H1 (cell line): Measurements from ENCODE around the gene RPL18A. TPM values are rescaled to one million over a fixed set of nuclear protein-coding genes. Genes with fewer than 3 reads are reported as not detected.

Experiments used
- CTCF ChIA-PET: fragments of 300-600 bp; sonication (Branson Sonifier 250); formaldehyde crosslinking; loops from one replicate; lab custom pipeline; 2021; ENCODE audit not compliant: partially characterized antibody; lab: Charles Lee
- POLR2A ChIA-PET: fragments of 300-600 bp; sonication (Branson Sonifier 250); formaldehyde crosslinking; loops from one replicate; lab custom pipeline; 2021; ENCODE audit warnings: inconsistent platforms; ENCODE audit not compliant: partially characterized antibody; lab: Charles Lee
- DNase-seq, 2 experiments: peaks; one replicate each; pipeline versions ENCODE4 v3.0.0 to v3.0.0-alpha.2; 2010 to 2022; ENCODE audit warnings: low spot score in 2 of 2, low read depth in 1 of 2, mixed read lengths in 1 of 2
- FAIRE-seq: peaks from 2 replicates; lab custom pipeline; 2011; peaks lifted over from hg19 to GRCh38; lab: Jason Lieb, UNC
- H2AFZ ChIP-seq: 2 replicates; pipeline ENCODE4 v1.8.1; 2012; ENCODE audit warnings: low read length, inconsistent platforms
- H2AK5ac ChIP-seq: 2 replicates; pipeline ENCODE4 v1.6.1; 2013; ENCODE audit warnings: low read depth, low read length
- H2BK120ac ChIP-seq: replicated peaks from 2 replicates; pipeline ENCODE3; 2013; ENCODE audit warnings: low read depth, low read length, inconsistent platforms
- H2BK12ac ChIP-seq: 2 replicates; pipeline ENCODE4 v1.6.1; 2013; ENCODE audit warnings: low read depth, low read length
- H2BK15ac ChIP-seq: 2 replicates; pipeline ENCODE4 v1.6.1; 2013; ENCODE audit warnings: low read length
- H2BK20ac ChIP-seq: 2 replicates; pipeline ENCODE4 v1.6.1; 2013; ENCODE audit warnings: low read length
- H2BK5ac ChIP-seq: 2 replicates; pipeline ENCODE4 v1.6.1; 2013; ENCODE audit warnings: low read depth, low read length
- H3K14ac ChIP-seq: 2 replicates; pipeline ENCODE4 v1.6.1; 2013; ENCODE audit warnings: inconsistent platforms; ENCODE audit not compliant: insufficient read length
- H3K18ac ChIP-seq: 2 replicates; pipeline ENCODE4 v1.6.1; 2013; ENCODE audit warnings: low read length; ENCODE audit errors: extremely low read depth
- H3K23ac ChIP-seq: 2 replicates; pipeline ENCODE4 v1.6.1; 2013; ENCODE audit warnings: inconsistent platforms; ENCODE audit not compliant: insufficient read length
- H3K23me2 ChIP-seq: 2 replicates; pipeline ENCODE4 v1.6.1; 2013; ENCODE audit warnings: low read depth, low read length
- H3K27ac ChIP-seq: 2 replicates; pipeline ENCODE4 v1.6.1; 2011; ENCODE audit warnings: low read depth, low read length, inconsistent platforms
- H3K27me3 ChIP-seq, 4 experiments: replicated peaks in 1 of 4; 1 replicate in 1 of 4; 2 replicates in 3 of 4; pipeline versions ENCODE4 v1.6.1 to v1.8.1; 2011 to 2013; ENCODE audit warnings: low read length in 3 of 4, mild to moderate bottlenecking in 3 of 4, inconsistent platforms in 2 of 4, mixed read lengths in 2 of 4, moderate library complexity in 1 of 4; ENCODE audit not compliant: control insufficient read depth in 3 of 4, insufficient read depth in 3 of 4; ENCODE audit errors: extremely low read depth in 1 of 4
- H3K36me3 ChIP-seq, 4 experiments: 2 replicates each; pipeline versions ENCODE4 v1.6.1 to v1.8.1; 2011 to 2013; ENCODE audit warnings: mild to moderate bottlenecking in 4 of 4, low read length in 3 of 4, moderate library complexity in 2 of 4, control low read depth in 1 of 4, inconsistent platforms in 1 of 4; ENCODE audit not compliant: insufficient read depth in 4 of 4, control insufficient read depth in 2 of 4
- H3K4ac ChIP-seq: replicated peaks from 2 replicates; pipeline ENCODE3; 2013; ENCODE audit warnings: low read length, low read depth, mixed read lengths, inconsistent platforms; ENCODE audit not compliant: insufficient read length
- H3K4me1 ChIP-seq, 4 experiments: replicated peaks in 1 of 4; 1 replicate in 1 of 4; 2 replicates in 3 of 4; pipeline versions ENCODE4 v1.6.1 to v1.8.1; 2011 to 2013; ENCODE audit warnings: low read length in 3 of 4, inconsistent platforms in 2 of 4, mixed read lengths in 1 of 4; ENCODE audit not compliant: insufficient read depth in 4 of 4, control insufficient read depth in 3 of 4
- H3K4me2 ChIP-seq, 2 experiments: 2 replicates each; pipeline versions ENCODE4 v1.6.1 to v1.8.1; 2011 to 2013; ENCODE audit warnings: low read depth in 2 of 2, low read length in 2 of 2, control low read depth in 1 of 2, inconsistent platforms in 1 of 2, mild to moderate bottlenecking in 1 of 2; ENCODE audit not compliant: insufficient read depth in 1 of 2
- H3K4me3 ChIP-seq, 4 experiments: fragments of 200-600, 300-600 bp in 1 of 4; sonication (generic), shearing (Covaris generic), sonication (Bioruptor Twin) in 1 of 4; 2 replicates each; pipeline versions ENCODE4 v1.5.1 to v1.8.1; 2011 to 2016; ENCODE audit warnings: low read length in 4 of 4, low read depth in 3 of 4, control low read depth in 2 of 4, inconsistent platforms in 2 of 4, mild to moderate bottlenecking in 2 of 4, mixed read lengths in 1 of 4, moderate library complexity in 1 of 4; ENCODE audit not compliant: insufficient read depth in 2 of 4; ENCODE audit errors: extremely low read depth in 1 of 4
- H3K56ac ChIP-seq: replicated peaks from 2 replicates; pipeline ENCODE3; 2013; ENCODE audit warnings: low read depth, mild to moderate bottlenecking, mixed read lengths, low read length, inconsistent platforms; ENCODE audit not compliant: insufficient read length
- H3K79me1 ChIP-seq: 2 replicates; pipeline ENCODE4 v1.6.1; 2013; ENCODE audit warnings: low read depth, low read length, control low read depth
- H3K79me2 ChIP-seq, 2 experiments: 2 replicates each; pipeline versions ENCODE4 v1.6.1 to v1.8.1; 2012 to 2013; ENCODE audit warnings: low read length in 2 of 2, mild to moderate bottlenecking in 2 of 2, inconsistent platforms in 1 of 2; ENCODE audit not compliant: insufficient read depth in 2 of 2, control insufficient read depth in 1 of 2
- H3K9ac ChIP-seq, 4 experiments: replicated peaks in 1 of 4; 1 replicate in 1 of 4; 2 replicates in 3 of 4; pipeline versions ENCODE4 v1.6.1 to v1.8.1; 2011 to 2013; ENCODE audit warnings: low read depth in 3 of 4, low read length in 3 of 4, control low read depth in 2 of 4, mild to moderate bottlenecking in 2 of 4, moderate library complexity in 2 of 4, inconsistent platforms in 1 of 4; ENCODE audit errors: extremely low read depth in 1 of 4
- H3K9me3 ChIP-seq, 2 experiments: 2 replicates each; pipeline versions ENCODE4 v1.6.1 to v1.8.1; 2012 to 2013; ENCODE audit warnings: mild to moderate bottlenecking in 2 of 2, moderate library complexity in 2 of 2, control low read depth in 1 of 2, inconsistent platforms in 1 of 2, low read depth in 1 of 2, low read length in 1 of 2, mixed read lengths in 1 of 2; ENCODE audit not compliant: insufficient read depth in 2 of 2
- H4K20me1 ChIP-seq, 2 experiments: replicated peaks in 1 of 2; 2 replicates each; pipeline versions ENCODE3 to v1.8.1; 2011 to 2013; ENCODE audit warnings: inconsistent platforms in 2 of 2, low read length in 2 of 2, mild to moderate bottlenecking in 1 of 2; ENCODE audit not compliant: insufficient read depth in 2 of 2, control insufficient read depth in 1 of 2
- H4K5ac ChIP-seq: 2 replicates; pipeline ENCODE4 v1.6.1; 2013; ENCODE audit warnings: low read length, low read depth, mixed read lengths, inconsistent platforms; ENCODE audit not compliant: insufficient read length
- H4K8ac ChIP-seq: 2 replicates; pipeline ENCODE4 v1.8.0; 2013; ENCODE audit warnings: mild to moderate bottlenecking, moderate library complexity, low read length, inconsistent platforms; ENCODE audit not compliant: insufficient read depth; ENCODE audit errors: extremely low read depth
- H4K91ac ChIP-seq: replicated peaks from 2 replicates; pipeline ENCODE3; 2013; ENCODE audit warnings: low read length, mixed read lengths, inconsistent platforms; ENCODE audit not compliant: insufficient read length
- CHD1 ChIP-seq: IDR thresholded peaks from 2 replicates; pipeline ENCODE4 v1.6.1; 2012; ENCODE audit warnings: low read depth, low read length, improper control_type of control experiment
- CTBP2 ChIP-seq: IDR thresholded peaks from 2 replicates; pipeline ENCODE4 v1.7.0; 2011; ENCODE audit warnings: borderline replicate concordance, mild to moderate bottlenecking, moderate library complexity, mixed read lengths, low read length; ENCODE audit not compliant: insufficient read depth, insufficient read length
- KDM1A ChIP-seq: fragments of 200-600, 300-600 bp; sonication (generic); IDR thresholded peaks from 2 replicates; pipeline ENCODE4 v1.7.1; 2016; ENCODE audit warnings: mild to moderate bottlenecking, low read length, borderline replicate concordance
- RAD21 ChIP-seq, 2 experiments: IDR thresholded peaks in 1 of 2; conservative IDR thresholded peaks in 1 of 2; 2 replicates each; pipeline ENCODE4 v1.6.1; 2011; ENCODE audit warnings: low read depth in 2 of 2, low read length in 2 of 2, improper control_type of control experiment in 1 of 2, inconsistent platforms in 1 of 2, mild to moderate bottlenecking in 1 of 2, moderate library complexity in 1 of 2
- WGBS, 2 experiments: shearing (Covaris generic) in 1 of 2; methylation state at CpG; one replicate each; pipeline versions ENCODE4 v1.1.6 to v1.1.7; 2013 to 2015; ENCODE audit warnings: low lambda C conversion rate in 2 of 2, mixed read lengths in 2 of 2, inconsistent platforms in 1 of 2, low coverage in 1 of 2, missing lambda C conversion rate in 1 of 2; ENCODE audit not compliant: insufficient replicate concordance in 2 of 2, insufficient coverage in 1 of 2, insufficient read length in 1 of 2; ENCODE audit errors: extremely low coverage in 1 of 2, missing lambda C conversion rate in 1 of 2; 5-methylcytosine and 5-hydroxymethylcytosine counted together
- polyA plus RNA-seq, 7 experiments: library from polyadenylated mRNA; depleted of rRNA in 3 of 7; stranded (reverse) in 5 of 7; unstranded in 2 of 7; fragments of >200 nt in 5 of 7; fragments of 200-250 nt in 2 of 7; gene quantifications; 1 replicate in 5 of 7; 2 replicates in 1 of 7; 4 replicates in 1 of 7; pipeline versions ENCODE4 v1.2.1 to v1.2.3, GENCODE V29; 2011 to 2013; ENCODE audit warnings: missing spikeins in 2 of 7, mixed read lengths in 2 of 7
- total RNA-seq: library from RNA; stranded (reverse); fragmentation: NEBNext Ultra II Directional; extraction: Animal tissue kit (Norgen Biotek cat#: 25700); gene quantifications from 2 replicates; pipeline ENCODE4 v1.2.1, GENCODE V29; 2021

Gene RPL18A
- total and polyA plus RNA-seq, 2 of the 8 experiments (the other 6 are each of a cell fraction or from before 2014, with no cell fraction given): 2,749 to 3,938 TPM

DNA sequence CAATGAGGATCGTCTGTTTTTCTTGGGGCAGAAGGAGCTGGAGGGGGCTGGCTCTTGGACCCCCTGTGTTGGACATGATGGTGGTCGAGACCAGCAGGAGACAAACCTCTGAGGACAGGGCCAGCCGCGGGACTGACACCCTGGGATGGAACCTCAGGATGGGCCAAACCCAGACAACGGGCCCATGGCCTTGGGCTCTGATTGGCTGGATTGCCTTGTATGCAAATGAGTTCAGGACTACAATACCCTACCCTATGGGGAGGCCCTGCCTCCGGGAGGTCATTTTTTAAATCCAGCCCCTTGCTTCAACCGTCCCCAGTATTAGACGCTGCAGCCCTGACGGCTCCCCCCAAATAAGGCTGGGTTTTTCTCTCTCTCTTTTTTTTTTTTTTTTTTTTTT lies 34.1 kb downstream of the RPL18A start:
- H4K91ac ChIP-seq: no peak overlapping the region
- no peak overlapping the region for H3K56ac ChIP-seq
- no peak overlapping the region for H4K8ac ChIP-seq
- H3K4me2 ChIP-seq: no peak overlapping the region
- no peaks in the 10 kb centered on the region for H3K23me2 ChIP-seq
- DNase-seq (no peak), FAIRE-seq (no peak)
- no peak overlapping the region for H3K27ac ChIP-seq
- WGBS, 2 experiments: 91% methylated on average over 9 of the region's 9 CpGs; no CpG with 5 or more reads in 1 of the 2 experiments
- H2BK5ac ChIP-seq: no peak overlapping the region
- ChIA-PET POLR2A (interaction anchor here (0.9 kb wide), 1 partner anchor 34 kb away, joined by 3 read pairs; the partner anchor contains the start of gene RPL18A), CTCF (no interaction called here)
- H3K18ac ChIP-seq: no peak overlapping the region
- H4K20me1 ChIP-seq: peaks cover 0 to 1% of the 10 kb centered on the region in 2 experiments
- no peak overlapping the region for H3K4me3 ChIP-seq
- no peak overlapping the region for H2AK5ac ChIP-seq
- no peaks in the 10 kb centered on the region for H3K79me1 ChIP-seq
- H3K14ac ChIP-seq: no peak overlapping the region
- no peaks in the 10 kb centered on the region; a peak in 2 of 7 replicates for H3K4me1 ChIP-seq
- H2BK120ac ChIP-seq: no peak overlapping the region
- no peaks in the 10 kb centered on the region for H3K79me2 ChIP-seq
- H3K4ac ChIP-seq: no peak overlapping the region
- H2AFZ ChIP-seq: no peak overlapping the region
- H2BK15ac ChIP-seq: no peak overlapping the region
- no peak overlapping the region for H2BK20ac ChIP-seq
- H2BK12ac ChIP-seq: no peak overlapping the region
- H3K9ac ChIP-seq: no peak overlapping the region
- no peaks in the 10 kb centered on the region for H3K36me3 ChIP-seq
- no peak overlapping the region for H3K23ac ChIP-seq
- H3K9me3 ChIP-seq: no peaks in the 10 kb centered on the region; a peak in 1 of 4 replicates
- no peaks in the 10 kb centered on the region for H3K27me3 ChIP-seq
- H4K5ac ChIP-seq: no peak overlapping the region
- no peak for TF ChIP-seq RAD21 (IDR thresholded peaks at IDR 0.05 in 1 of 2, conservative IDR thresholded peaks at IDR 0.05 in 1 of 2; ENCODE audit: low read depth in 2 of 2, low read length in 2 of 2)
- no peak for TF ChIP-seq KDM1A
- no peak for TF ChIP-seq CHD1
- no peak for TF ChIP-seq CTBP2
